B cell (primary cell): Measurements from ENCODE around the gene UNC93B1. TPM values are rescaled to one million over a fixed set of nuclear protein-coding genes. Genes with fewer than 3 reads are reported as not detected.

Experiments
- ATAC-seq: fragments of 200-7000 bp; cut with Tn5 transposase; one replicate; pipeline ENCODE4 v1.10.0; 2021; ENCODE audit warnings: low read depth, mild to moderate bottlenecking, moderate number of reproducible peaks, moderate library complexity
- CTCF ChIA-PET: fragments of 350-600 bp; sonication (Branson Sonifier 250); formaldehyde crosslinking; loops from one replicate; lab custom pipeline; 2021; ENCODE audit warnings: antibody characterized with exemption, inconsistent platforms; lab: Charles Lee
- POLR2A ChIA-PET: fragments of 350-600 bp; sonication (Branson Sonifier 250); formaldehyde crosslinking; loops from one replicate; lab custom pipeline; 2021; ENCODE audit warnings: antibody characterized with exemption; lab: Charles Lee
- DNase-seq: peaks from one replicate; pipeline ENCODE4 v3.0.0; 2013
- H2AFZ ChIP-seq: 2 replicates; pipeline ENCODE4 v1.6.1; 2012; ENCODE audit warnings: mild to moderate bottlenecking, low read depth, low read length; ENCODE audit not compliant: insufficient read depth, poor library complexity, severe bottlenecking
- H3K27ac ChIP-seq, 2 donors: 1 replicate in 1 of 2; 2 replicates in 1 of 2; pipeline ENCODE4 v1.5.1; 2012 to 2013; ENCODE audit warnings: low read length in 2 of 2, mild to moderate bottlenecking in 2 of 2, moderate library complexity in 1 of 2
- H3K27me3 ChIP-seq, 4 experiments: fragments of 200-600 bp in 1 of 4; sonication (generic) in 1 of 4; replicated peaks in 1 of 4; 1 replicate in 2 of 4; 2 replicates in 2 of 4; pipeline versions ENCODE4 v1.6.1 to v1.7.0; 2013 to 2016; ENCODE audit warnings: low read length in 3 of 4, mild to moderate bottlenecking in 2 of 4, mixed read lengths in 1 of 4, moderate library complexity in 1 of 4; ENCODE audit not compliant: insufficient read depth in 4 of 4, control insufficient read depth in 3 of 4; ENCODE audit errors: control extremely low read depth in 1 of 4
- H3K36me3 ChIP-seq, 2 experiments: replicated peaks in 1 of 2; 1 replicate in 1 of 2; 2 replicates in 1 of 2; pipeline versions ENCODE4 v1.6.1 to v1.7.1; 2013; ENCODE audit warnings: low read length in 1 of 2; ENCODE audit not compliant: insufficient read depth in 2 of 2, control insufficient read depth in 1 of 2; ENCODE audit errors: control extremely low read depth in 1 of 2, extremely low read depth in 1 of 2
- H3K4me1 ChIP-seq, 2 donors: fragments of 200-600 bp in 1 of 2; sonication (generic) in 1 of 2; 1 replicate in 1 of 2; 2 replicates in 1 of 2; pipeline versions ENCODE4 v1.5.1 to v1.6.1; 2013 to 2017; ENCODE audit warnings: low read length in 2 of 2; ENCODE audit not compliant: control insufficient read depth in 2 of 2, insufficient read depth in 2 of 2
- H3K4me2 ChIP-seq: replicated peaks from 2 replicates; pipeline ENCODE3; 2012; ENCODE audit warnings: mild to moderate bottlenecking, low read depth, low read length; ENCODE audit not compliant: poor library complexity, severe bottlenecking
- H3K4me3 ChIP-seq, 5 experiments: fragments of 200-600 bp in 1 of 5; sonication (generic) in 1 of 5; 1 replicate in 3 of 5; 2 replicates in 2 of 5; pipeline versions ENCODE4 v1.5.1 to v1.7.0; 2011 to 2016; ENCODE audit warnings: low read length in 4 of 5, mild to moderate bottlenecking in 4 of 5, low read depth in 2 of 5, control low read depth in 1 of 5, moderate library complexity in 1 of 5; ENCODE audit not compliant: insufficient read depth in 1 of 5; ENCODE audit errors: control extremely low read depth in 1 of 5, extremely low read depth in 1 of 5
- H3K79me2 ChIP-seq: fragments of 200-600 bp; sonication (generic); one replicate; pipeline ENCODE4 v1.6.0; 2016; ENCODE audit warnings: low read length; ENCODE audit not compliant: control insufficient read depth, insufficient read depth
- H3K9ac ChIP-seq: fragments of 200-600 bp; sonication (generic); 2 replicates; pipeline ENCODE4 v1.6.1; 2017; ENCODE audit warnings: mild to moderate bottlenecking, low read length, moderate library complexity
- H3K9me3 ChIP-seq, 3 donors: one replicate each; pipeline versions ENCODE4 v1.6.1 to v1.7.1; 2013; ENCODE audit warnings: low read length in 2 of 3; ENCODE audit not compliant: control insufficient read depth in 2 of 3, insufficient read depth in 1 of 3; ENCODE audit errors: control extremely low read depth in 1 of 3
- H4K20me1 ChIP-seq: 2 replicates; pipeline ENCODE4 v1.6.0; 2012; ENCODE audit warnings: mild to moderate bottlenecking, low read length; ENCODE audit not compliant: insufficient read depth, control insufficient read depth, poor library complexity, severe bottlenecking
- H3K27ac Mint-ChIP-seq: one replicate; pipeline ENCODE4 v1.8.0; 2021; ENCODE audit warnings: mixed read lengths
- H3K27me3 Mint-ChIP-seq: one replicate; pipeline ENCODE4 v1.8.0; 2021; ENCODE audit warnings: mixed read lengths
- H3K4me1 Mint-ChIP-seq: one replicate; pipeline ENCODE4 v1.8.0; 2021; ENCODE audit warnings: mixed read lengths
- H3K4me3 Mint-ChIP-seq: one replicate; pipeline ENCODE4 v1.8.0; 2021; ENCODE audit warnings: mixed read lengths
- H3K9me3 Mint-ChIP-seq: one replicate; pipeline ENCODE4 v1.8.0; 2022; ENCODE audit warnings: mixed read lengths; ENCODE audit not compliant: insufficient read depth
- EZH2 ChIP-seq: IDR thresholded peaks from 2 replicates; pipeline ENCODE4 v1.6.1; 2012; ENCODE audit warnings: borderline replicate concordance, low read depth, mild to moderate bottlenecking, moderate library complexity, low read length; ENCODE audit not compliant: insufficient read depth, poor library complexity, severe bottlenecking
- WGBS: methylation state at CpG from one replicate; pipeline ENCODE4 v1.1.5; 2013; ENCODE audit warnings: missing lambda C conversion rate; ENCODE audit not compliant: insufficient coverage; 5-methylcytosine and 5-hydroxymethylcytosine counted together
- intact Hi-C: fragments of 100-400 bp; cut with micrococcal nuclease; formaldehyde crosslinking; loops from one replicate; pipeline ENCODE4 v1.10.0; 2022
- polyA plus RNA-seq: library from polyadenylated mRNA; depleted of rRNA; stranded (reverse); fragments of >200 nt; gene quantifications from 2 replicates; pipeline ENCODE4 v1.2.3, GENCODE V29; 2012
- total RNA-seq, 2 donors: library from RNA; stranded (reverse); fragments of 120-200 nt in 1 of 2; gene quantifications; 1 replicate in 1 of 2; 2 replicates in 1 of 2; pipeline versions ENCODE4 v1.2.3 to v1.2.4, GENCODE V29; 2013 to 2022
- TF ChIP-seq, protein P1 (sequence below): fragments of 200-600 bp; IDR thresholded peaks from one replicate; pipeline ENCODE4 v1.8.0; 2022; ENCODE audit warnings: antibody characterized with exemption, mild to moderate bottlenecking

Gene UNC93B1
- total and polyA plus RNA-seq, 2 donors (not counting 1 experiment from before 2014, with no cell fraction given): 114 to 308 TPM

DNA sequence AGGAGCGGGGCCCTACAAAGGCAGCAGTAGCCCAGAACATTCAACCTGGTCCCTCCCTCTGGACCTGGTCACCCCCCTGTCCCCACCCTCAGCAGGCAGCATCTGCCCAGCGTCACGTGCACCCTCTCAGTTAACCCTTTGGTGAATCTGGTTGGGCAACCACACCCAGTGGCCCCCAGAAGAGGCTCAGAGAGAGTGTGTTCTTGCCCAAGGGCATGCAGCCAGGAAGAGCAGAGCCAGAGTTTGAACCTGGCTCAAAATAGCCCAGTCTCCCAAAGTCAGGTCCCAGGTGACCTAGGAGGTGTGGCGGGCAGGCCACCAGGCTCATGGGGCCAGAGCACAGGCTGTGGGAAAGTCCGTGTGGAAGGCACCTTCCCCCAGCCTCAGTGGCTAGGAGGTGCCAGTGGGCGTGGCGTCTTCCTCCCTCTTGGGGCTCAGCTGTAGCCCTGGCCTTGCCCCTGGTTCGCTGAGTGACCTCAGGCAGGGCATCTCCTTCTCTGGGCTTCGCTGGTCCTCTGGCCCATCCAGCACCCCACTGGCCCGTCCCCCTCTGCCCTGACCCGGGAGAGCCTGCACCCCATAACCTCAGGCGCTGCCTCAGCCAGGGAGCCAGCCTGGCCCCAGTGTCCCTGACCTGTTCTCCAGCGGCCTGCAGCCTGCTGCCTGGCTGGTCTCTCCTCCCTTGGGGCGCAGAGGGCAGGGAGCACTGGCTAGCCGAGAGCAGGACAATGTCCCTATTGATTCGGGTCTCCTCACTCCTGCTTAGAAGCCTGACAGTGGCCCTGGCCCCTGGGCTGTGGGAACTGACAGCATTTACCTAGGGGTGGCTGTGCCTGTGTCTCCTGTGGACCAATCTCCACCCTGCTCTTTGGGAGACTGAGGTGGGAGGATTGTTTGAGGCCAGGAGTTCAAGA lies 13.3 kb upstream of the UNC93B1 start:
- ChIA-PET CTCF (no interaction called here), POLR2A (no interaction called here)
- Mint-ChIP-seq H3K4me3 (no peak overlapping the region), H3K27me3 (peaks cover 6% of the 10 kb centered on the region), H3K27ac (no peak overlapping the region), H3K9me3 (no peaks in the 10 kb centered on the region), H3K4me1 (no peaks in the 10 kb centered on the region)
- TF ChIP-seq, protein P1, sequence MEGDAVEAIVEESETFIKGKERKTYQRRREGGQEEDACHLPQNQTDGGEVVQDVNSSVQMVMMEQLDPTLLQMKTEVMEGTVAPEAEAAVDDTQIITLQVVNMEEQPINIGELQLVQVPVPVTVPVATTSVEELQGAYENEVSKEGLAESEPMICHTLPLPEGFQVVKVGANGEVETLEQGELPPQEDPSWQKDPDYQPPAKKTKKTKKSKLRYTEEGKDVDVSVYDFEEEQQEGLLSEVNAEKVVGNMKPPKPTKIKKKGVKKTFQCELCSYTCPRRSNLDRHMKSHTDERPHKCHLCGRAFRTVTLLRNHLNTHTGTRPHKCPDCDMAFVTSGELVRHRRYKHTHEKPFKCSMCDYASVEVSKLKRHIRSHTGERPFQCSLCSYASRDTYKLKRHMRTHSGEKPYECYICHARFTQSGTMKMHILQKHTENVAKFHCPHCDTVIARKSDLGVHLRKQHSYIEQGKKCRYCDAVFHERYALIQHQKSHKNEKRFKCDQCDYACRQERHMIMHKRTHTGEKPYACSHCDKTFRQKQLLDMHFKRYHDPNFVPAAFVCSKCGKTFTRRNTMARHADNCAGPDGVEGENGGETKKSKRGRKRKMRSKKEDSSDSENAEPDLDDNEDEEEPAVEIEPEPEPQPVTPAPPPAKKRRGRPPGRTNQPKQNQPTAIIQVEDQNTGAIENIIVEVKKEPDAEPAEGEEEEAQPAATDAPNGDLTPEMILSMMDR: no peak
- TF ChIP-seq EZH2: no peak
- DNase-seq (no peak), ATAC-seq (no peak)
- H3K36me3 ChIP-seq: no peaks in the 10 kb centered on the region
- H3K4me2 ChIP-seq: no peak overlapping the region
- H3K79me2 ChIP-seq: no peaks in the 10 kb centered on the region
- no peaks in the 10 kb centered on the region for H4K20me1 ChIP-seq
- H3K9me3 ChIP-seq: no peaks in the 10 kb centered on the region
- H3K4me3 ChIP-seq: no peak overlapping the region
- H3K4me1 ChIP-seq: no peaks in the 10 kb centered on the region
- no peaks in the 10 kb centered on the region for H3K27me3 ChIP-seq
- H3K27ac ChIP-seq: no peak overlapping the region
- no peak overlapping the region for H2AFZ ChIP-seq
- H3K9ac ChIP-seq: no peak overlapping the region
- WGBS: 80% methylated on average over 16 of the region's 16 CpGs
- intact Hi-C loops: no loop called here
